Keratinocyte (primary cell): ENCODE data around the gene PPM1B. TPM values are rescaled to one million over a fixed set of nuclear protein-coding genes. Genes with fewer than 3 reads are reported as not detected.

ENCODE experiments used
- DNase-seq: peaks from one replicate; pipeline ENCODE4 v3.0.0-alpha.2; 2011; ENCODE audit warnings: low read depth, missing footprints, low spot score
- FAIRE-seq: peaks from 2 replicates; lab custom pipeline; 2011; peaks lifted over from hg19 to GRCh38; lab: Jason Lieb, UNC
- H2AFZ ChIP-seq: 2 replicates; pipeline ENCODE4 v1.6.0; 2012; ENCODE audit warnings: low read length, control low read depth, inconsistent platforms; ENCODE audit not compliant: control insufficient read depth
- H3K27ac ChIP-seq: 2 replicates; pipeline ENCODE4 v1.5.1; 2011; ENCODE audit warnings: low read length; ENCODE audit not compliant: control insufficient read depth, insufficient read depth
- H3K27me3 ChIP-seq: 3 replicates; pipeline ENCODE4 v1.6.0; 2011; ENCODE audit warnings: low read length; ENCODE audit not compliant: control insufficient read depth, insufficient read depth; ENCODE audit errors: extremely low read depth
- H3K36me3 ChIP-seq, 2 experiments: 2 replicates in 1 of 2; 3 replicates in 1 of 2; pipeline ENCODE4 v1.5.1; 2011; ENCODE audit warnings: low read length in 2 of 2, mild to moderate bottlenecking in 1 of 2; ENCODE audit not compliant: control insufficient read depth in 2 of 2, insufficient read depth in 2 of 2; ENCODE audit errors: extremely low read depth in 1 of 2
- H3K4me1 ChIP-seq: 3 replicates; pipeline ENCODE4 v1.5.1; 2011; ENCODE audit warnings: low read length; ENCODE audit not compliant: control insufficient read depth, insufficient read depth; ENCODE audit errors: extremely low read depth
- H3K4me2 ChIP-seq: 3 replicates; pipeline ENCODE4 v1.6.0; 2011; ENCODE audit warnings: low read depth, low read length; ENCODE audit not compliant: control insufficient read depth, insufficient read depth; ENCODE audit errors: extremely low read depth
- H3K4me3 ChIP-seq, 3 experiments: fragments of 200-600 bp in 1 of 3; sonication (generic) in 1 of 3; 2 replicates in 2 of 3; 3 replicates in 1 of 3; pipeline ENCODE4 v1.5.1; 2011 to 2016; ENCODE audit warnings: low read length in 3 of 3, mild to moderate bottlenecking in 3 of 3, control low read depth in 2 of 3, inconsistent platforms in 1 of 3, low read depth in 1 of 3, mixed read lengths in 1 of 3, mixed run types in 1 of 3, moderate library complexity in 1 of 3; ENCODE audit not compliant: control insufficient read depth in 2 of 3, insufficient read depth in 2 of 3; ENCODE audit errors: extremely low read depth in 1 of 3
- H3K79me2 ChIP-seq: 2 replicates; pipeline ENCODE4 v1.6.0; 2012; ENCODE audit warnings: low read length; ENCODE audit not compliant: control insufficient read depth, insufficient read depth
- H3K9ac ChIP-seq: 3 replicates; pipeline ENCODE4 v1.6.0; 2011; ENCODE audit warnings: low read length; ENCODE audit not compliant: control insufficient read depth, insufficient read depth; ENCODE audit errors: extremely low read depth
- H3K9me1 ChIP-seq: 3 replicates; pipeline ENCODE4 v1.6.0; 2011; ENCODE audit warnings: low read length; ENCODE audit not compliant: control insufficient read depth, insufficient read depth; ENCODE audit errors: extremely low read depth
- H3K9me3 ChIP-seq: 2 replicates; pipeline ENCODE4 v1.5.1; 2012; ENCODE audit warnings: low read depth, low read length; ENCODE audit not compliant: control insufficient read depth
- H4K20me1 ChIP-seq: 3 replicates; pipeline ENCODE4 v1.6.0; 2011; ENCODE audit warnings: low read length; ENCODE audit not compliant: control insufficient read depth, insufficient read depth; ENCODE audit errors: extremely low read depth
- CTCF ChIP-seq, 3 experiments: IDR thresholded peaks in 1 of 3; conservative IDR thresholded peaks in 1 of 3; optimal IDR thresholded peaks in 1 of 3; 2 replicates in 2 of 3; 3 replicates in 1 of 3; pipeline versions ENCODE3 to v1.5.1; 2011; ENCODE audit warnings: low read length in 3 of 3, mild to moderate bottlenecking in 3 of 3, moderate library complexity in 2 of 3, control low read depth in 1 of 3, inconsistent platforms in 1 of 3; ENCODE audit not compliant: insufficient read depth in 2 of 3; ENCODE audit errors: extremely low read depth in 1 of 3
- EZH2 ChIP-seq: IDR thresholded peaks from one replicate; pipeline ENCODE4 v1.6.1; 2012; ENCODE audit warnings: inconsistent platforms, mild to moderate bottlenecking, low read length, moderate library complexity
- dilution Hi-C: fragments of 300-500 bp; cut with MboI; formaldehyde crosslinking; loops from one replicate; pipeline ENCODE4 v1.7.0; 2020; ENCODE audit warnings: low sequenced_read_pairs; ENCODE audit not compliant: extremely low pct_ligation_motif_present
- polyA plus RNA-seq, 5 experiments: library from polyadenylated mRNA; depleted of rRNA in 3 of 5; stranded (reverse) in 3 of 5; stranded (forward) in 1 of 5; unstranded in 1 of 5; fragments of >200 nt; gene quantifications; 1 replicate in 1 of 5; 2 replicates in 3 of 5; 3 replicates in 1 of 5; pipeline versions ENCODE4 v1.2.1 to v1.2.3, GENCODE V29; 2011 to 2012; ENCODE audit warnings: missing spikeins in 2 of 5, low read depth in 1 of 5, low replicate concordance in 1 of 5

The PPM1B gene
- polyA plus RNA-seq, 1 donor (not counting 4 experiments of a cell fraction or from before 2014, with no cell fraction given), result 34.5 TPM

GRCh38 chr2:44164617-44165016 is 4.1 kb upstream of the PPM1B start:
- FAIRE-seq (no peak), DNase-seq (no peak)
- Histone ChIP-seq H3K4me2 (no peak overlapping the region), H4K20me1 (peaks cover 2% of the 10 kb centered on the region), H3K36me3 (no peaks in the 10 kb centered on the region), H3K9me1 (no peaks in the 10 kb centered on the region), H3K27ac (no peak overlapping the region), H3K79me2 (peaks cover 7% of the 10 kb centered on the region), H2AFZ (no peak overlapping the region), H3K4me1 (peaks cover 4% of the 10 kb centered on the region), H3K4me3 (no peak overlapping the region), H3K9ac (no peak overlapping the region), H3K27me3 (no peaks in the 10 kb centered on the region), H3K9me3 (no peaks in the 10 kb centered on the region)
- dilution Hi-C loops, result no loop called here
- TF ChIP-seq EZH2, result no peak
- TF ChIP-seq CTCF (optimal IDR thresholded peaks at IDR 0.05 in 1 of 3, IDR thresholded peaks at IDR 0.05 in 1 of 3, conservative IDR thresholded peaks at IDR 0.05 in 1 of 3; ENCODE audit: extremely low read depth in 1 of 3, insufficient read depth in 2 of 3, low read length in 3 of 3), result no peak

GRCh38 chr2:44166096-44166495 is 2.6 kb upstream of the PPM1B start:
- no peaks in the 10 kb centered on the region for H3K9me3 ChIP-seq
- no peak for FAIRE-seq
- H4K20me1 ChIP-seq, result peaks cover 3% of the 10 kb centered on the region
- dilution Hi-C loops, result no loop called here
- no peak for DNase-seq
- no peak overlapping the region for H2AFZ ChIP-seq
- H3K4me1 ChIP-seq, result peaks cover 7% of the 10 kb centered on the region
- no peaks in the 10 kb centered on the region for H3K9me1 ChIP-seq
- no peak overlapping the region for H3K9ac ChIP-seq
- no peak overlapping the region for H3K4me2 ChIP-seq
- H3K79me2 ChIP-seq, result peaks cover 21% of the 10 kb centered on the region
- no peaks in the 10 kb centered on the region for H3K27me3 ChIP-seq
- H3K36me3 ChIP-seq, result no peaks in the 10 kb centered on the region
- H3K27ac ChIP-seq, result no peak overlapping the region
- H3K4me3 ChIP-seq, result no peak overlapping the region
- TF ChIP-seq CTCF (optimal IDR thresholded peaks at IDR 0.05 in 1 of 3, IDR thresholded peaks at IDR 0.05 in 1 of 3, conservative IDR thresholded peaks at IDR 0.05 in 1 of 3; ENCODE audit: extremely low read depth in 1 of 3, insufficient read depth in 2 of 3, low read length in 3 of 3) (no peak), EZH2 (no peak)
